C4-2B (cell line): ENCODE results near the gene TNFSF13B.

Experiments used
- H3K27ac ChIP-seq: fragments of 450-650 bp; 2 replicates; pipeline ENCODE4 v1.5.1; 2017
- ZFX ChIP-seq: fragments of 450-650 bp; IDR thresholded peaks from 2 replicates; pipeline ENCODE4 v1.6.1; 2017
- TF ChIP-seq, protein P1 (sequence below): fragments of 450-650 bp; conservative IDR thresholded peaks from 2 replicates; pipeline ENCODE4 v1.5.1; 2017; ENCODE audit warnings: mild to moderate bottlenecking

Gene TNFSF13B

DNA sequence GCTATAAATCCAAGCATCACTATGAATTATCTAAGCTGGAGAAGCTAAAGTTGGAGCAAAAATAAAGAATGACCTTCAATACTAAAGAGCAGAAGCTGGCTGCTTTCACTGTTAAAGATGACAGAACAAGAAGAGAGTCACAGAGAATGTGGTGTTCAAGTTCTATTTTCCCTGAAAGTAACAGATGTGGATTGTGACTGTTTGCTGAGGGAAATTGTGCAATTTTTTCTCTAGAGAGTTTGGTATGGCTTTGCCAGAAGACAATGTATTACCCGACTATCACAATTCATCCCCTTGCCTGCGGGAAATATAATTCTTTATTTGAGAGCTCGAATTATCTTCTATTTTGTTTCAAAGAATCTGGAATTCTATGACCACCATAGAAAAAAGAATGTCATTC lies 83.1 kb downstream of the TNFSF13B start:
- TF ChIP-seq, protein P1, sequence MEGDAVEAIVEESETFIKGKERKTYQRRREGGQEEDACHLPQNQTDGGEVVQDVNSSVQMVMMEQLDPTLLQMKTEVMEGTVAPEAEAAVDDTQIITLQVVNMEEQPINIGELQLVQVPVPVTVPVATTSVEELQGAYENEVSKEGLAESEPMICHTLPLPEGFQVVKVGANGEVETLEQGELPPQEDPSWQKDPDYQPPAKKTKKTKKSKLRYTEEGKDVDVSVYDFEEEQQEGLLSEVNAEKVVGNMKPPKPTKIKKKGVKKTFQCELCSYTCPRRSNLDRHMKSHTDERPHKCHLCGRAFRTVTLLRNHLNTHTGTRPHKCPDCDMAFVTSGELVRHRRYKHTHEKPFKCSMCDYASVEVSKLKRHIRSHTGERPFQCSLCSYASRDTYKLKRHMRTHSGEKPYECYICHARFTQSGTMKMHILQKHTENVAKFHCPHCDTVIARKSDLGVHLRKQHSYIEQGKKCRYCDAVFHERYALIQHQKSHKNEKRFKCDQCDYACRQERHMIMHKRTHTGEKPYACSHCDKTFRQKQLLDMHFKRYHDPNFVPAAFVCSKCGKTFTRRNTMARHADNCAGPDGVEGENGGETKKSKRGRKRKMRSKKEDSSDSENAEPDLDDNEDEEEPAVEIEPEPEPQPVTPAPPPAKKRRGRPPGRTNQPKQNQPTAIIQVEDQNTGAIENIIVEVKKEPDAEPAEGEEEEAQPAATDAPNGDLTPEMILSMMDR = no peak
- no peak for TF ChIP-seq ZFX
- H3K27ac ChIP-seq = no peak overlapping the region

DNA sequence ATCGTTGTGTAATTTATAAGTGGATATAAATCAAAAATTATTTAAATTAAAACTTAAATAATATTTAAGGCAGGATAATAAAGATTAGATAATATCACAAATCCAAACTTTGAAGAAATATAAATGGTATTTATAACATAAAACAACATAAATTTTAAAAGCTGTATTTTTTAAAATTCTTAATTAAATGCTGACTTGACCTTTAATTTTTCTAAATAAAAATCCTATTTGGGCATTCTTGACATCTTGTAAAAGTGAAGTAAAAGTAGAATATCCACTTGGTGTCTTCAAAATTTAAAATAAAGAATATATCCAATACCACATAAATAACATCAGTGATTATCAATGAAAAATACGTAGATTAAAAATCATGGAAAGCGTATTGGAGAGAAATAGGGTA lies 87.7 kb downstream of the TNFSF13B start:
- H3K27ac ChIP-seq = no peak overlapping the region
- TF ChIP-seq, protein P1 = no peak
- TF ChIP-seq ZFX = no peak
